GM12873 (cell line): Measurements from ENCODE around the gene TMEM252.

Experiments used
- TF ChIP-seq, protein P1 (sequence below): IDR thresholded peaks from 2 replicates; pipeline ENCODE4 v1.5.1; 2012; ENCODE audit warnings: low read depth, mild to moderate bottlenecking, moderate library complexity, low read length, control low read depth; ENCODE audit not compliant: insufficient read depth; ENCODE audit errors: missing control alignments

The TMEM252 gene, protein sequence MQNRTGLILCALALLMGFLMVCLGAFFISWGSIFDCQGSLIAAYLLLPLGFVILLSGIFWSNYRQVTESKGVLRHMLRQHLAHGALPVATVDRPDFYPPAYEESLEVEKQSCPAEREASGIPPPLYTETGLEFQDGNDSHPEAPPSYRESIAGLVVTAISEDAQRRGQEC

DNA sequence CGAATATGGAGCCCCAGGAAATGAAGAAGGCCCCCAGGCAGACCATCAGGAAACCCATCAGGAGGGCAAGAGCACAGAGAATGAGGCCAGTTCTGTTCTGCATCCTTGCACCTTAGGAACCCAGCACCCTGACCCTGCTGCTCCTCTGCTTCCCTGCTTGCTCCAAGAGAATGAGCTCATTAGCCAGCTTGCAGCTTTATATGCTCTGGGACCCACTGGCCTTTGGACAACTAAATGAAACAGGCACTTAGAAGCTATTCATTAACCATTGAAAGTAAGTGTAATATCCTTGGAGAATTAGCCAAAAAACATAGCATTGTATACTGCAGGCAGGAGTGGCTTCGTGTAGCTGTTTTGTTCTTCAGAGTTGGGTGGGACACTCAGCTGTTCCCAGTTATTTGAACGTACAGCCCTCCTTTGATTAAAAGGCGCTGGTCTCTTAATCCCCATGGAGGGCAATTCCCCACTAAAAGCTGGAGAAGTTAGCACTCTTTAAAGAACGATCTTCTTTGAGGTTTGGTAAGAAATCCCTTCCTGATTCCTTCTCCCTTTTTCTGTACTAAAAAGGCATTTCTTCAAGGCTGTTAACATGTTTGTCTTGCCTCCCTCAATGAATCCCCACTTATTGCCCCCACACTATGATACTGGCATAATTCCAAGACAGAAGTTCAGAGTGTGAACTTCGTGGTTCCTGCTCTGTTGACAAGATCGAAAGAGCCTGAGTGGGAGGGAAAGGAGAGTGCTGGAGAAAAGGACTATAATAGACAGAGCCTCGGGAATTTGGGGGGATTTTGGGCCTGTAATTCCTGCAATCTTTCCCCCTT lies at the start of gene TMEM252:
Gene TMEM252, minus strand, starts transcription at position 172 of the 824 bp plus-strand sequence. Its CDS starts 69 bp downstream, at position 103.
- TF ChIP-seq, protein P1, sequence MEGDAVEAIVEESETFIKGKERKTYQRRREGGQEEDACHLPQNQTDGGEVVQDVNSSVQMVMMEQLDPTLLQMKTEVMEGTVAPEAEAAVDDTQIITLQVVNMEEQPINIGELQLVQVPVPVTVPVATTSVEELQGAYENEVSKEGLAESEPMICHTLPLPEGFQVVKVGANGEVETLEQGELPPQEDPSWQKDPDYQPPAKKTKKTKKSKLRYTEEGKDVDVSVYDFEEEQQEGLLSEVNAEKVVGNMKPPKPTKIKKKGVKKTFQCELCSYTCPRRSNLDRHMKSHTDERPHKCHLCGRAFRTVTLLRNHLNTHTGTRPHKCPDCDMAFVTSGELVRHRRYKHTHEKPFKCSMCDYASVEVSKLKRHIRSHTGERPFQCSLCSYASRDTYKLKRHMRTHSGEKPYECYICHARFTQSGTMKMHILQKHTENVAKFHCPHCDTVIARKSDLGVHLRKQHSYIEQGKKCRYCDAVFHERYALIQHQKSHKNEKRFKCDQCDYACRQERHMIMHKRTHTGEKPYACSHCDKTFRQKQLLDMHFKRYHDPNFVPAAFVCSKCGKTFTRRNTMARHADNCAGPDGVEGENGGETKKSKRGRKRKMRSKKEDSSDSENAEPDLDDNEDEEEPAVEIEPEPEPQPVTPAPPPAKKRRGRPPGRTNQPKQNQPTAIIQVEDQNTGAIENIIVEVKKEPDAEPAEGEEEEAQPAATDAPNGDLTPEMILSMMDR: no peak

DNA sequence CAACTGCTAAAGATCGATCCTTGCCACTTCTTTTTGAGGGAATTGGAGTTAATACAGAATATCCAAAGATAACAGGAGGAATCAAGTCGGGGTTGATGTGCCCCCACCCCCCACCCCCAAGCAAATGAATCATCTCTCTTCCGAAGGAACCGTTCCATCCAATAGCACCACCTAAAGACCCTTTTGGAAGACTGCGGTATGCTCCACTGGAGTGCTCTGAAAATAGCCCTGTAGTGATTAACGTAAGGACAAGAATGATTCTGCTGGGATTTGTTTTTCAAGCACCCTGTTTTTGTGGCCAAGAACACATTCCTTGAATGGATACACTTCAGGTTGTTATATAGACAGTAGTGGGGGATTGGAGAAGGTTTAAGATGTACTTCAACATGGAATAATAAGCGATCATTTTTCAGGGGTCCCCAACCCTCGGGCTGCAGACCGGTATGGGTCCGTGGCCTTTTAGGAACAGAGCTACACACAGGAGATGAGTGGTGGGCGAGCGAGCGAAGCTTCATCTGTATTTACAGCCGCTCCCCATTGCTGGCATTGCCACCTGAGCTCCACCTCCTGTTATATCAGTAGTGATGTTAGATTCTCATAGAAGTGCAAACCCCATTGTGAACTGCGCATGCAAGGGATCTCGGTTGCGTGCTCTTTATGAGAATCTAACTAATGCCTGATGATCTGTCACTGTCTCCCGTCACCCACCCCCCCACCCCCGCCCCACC lies 44.5 kb upstream of the TMEM252 start:
- TF ChIP-seq, protein P1: no peak

DNA sequence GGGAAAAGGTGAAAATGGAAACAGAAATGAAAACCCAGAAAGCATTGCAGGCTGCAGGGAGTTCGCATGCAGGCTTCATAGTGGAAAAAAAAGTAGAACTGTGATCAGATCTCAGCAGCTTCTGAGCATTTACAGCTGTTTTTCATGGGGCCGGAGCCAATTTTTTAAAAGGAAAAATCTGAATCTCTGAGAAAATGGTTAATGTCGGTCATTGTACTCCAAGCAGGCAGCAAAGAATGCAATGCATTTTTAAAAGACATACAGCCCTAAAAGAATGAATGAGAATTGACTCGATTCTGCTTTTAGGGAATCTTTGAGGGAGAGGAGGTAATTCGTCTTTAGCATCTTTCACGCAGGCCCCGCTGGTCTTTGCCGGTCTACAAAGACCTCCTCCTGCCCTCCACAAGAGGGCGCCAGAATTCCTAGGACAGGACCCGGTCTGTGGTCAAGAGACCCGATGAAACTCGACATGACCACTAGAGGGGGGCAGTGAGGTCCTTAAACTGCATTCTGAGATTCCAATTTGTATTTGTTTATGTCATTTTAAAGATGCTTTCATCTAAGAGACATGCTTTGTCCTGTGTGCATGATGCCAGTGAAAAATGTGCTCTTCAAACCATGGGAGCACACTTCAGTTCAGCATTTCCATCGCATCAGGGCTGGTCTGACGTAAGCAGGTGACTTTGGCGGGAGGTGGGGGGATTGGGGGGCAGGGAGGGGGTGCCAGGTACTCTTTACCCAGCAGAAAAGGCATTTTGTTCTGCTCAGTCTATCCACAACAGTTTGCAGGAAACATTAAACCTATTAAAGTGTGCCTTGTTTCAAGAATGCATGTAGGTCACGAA lies 43.7 kb upstream of the TMEM252 start:
- TF ChIP-seq, protein P1: peak; percentile 98

DNA sequence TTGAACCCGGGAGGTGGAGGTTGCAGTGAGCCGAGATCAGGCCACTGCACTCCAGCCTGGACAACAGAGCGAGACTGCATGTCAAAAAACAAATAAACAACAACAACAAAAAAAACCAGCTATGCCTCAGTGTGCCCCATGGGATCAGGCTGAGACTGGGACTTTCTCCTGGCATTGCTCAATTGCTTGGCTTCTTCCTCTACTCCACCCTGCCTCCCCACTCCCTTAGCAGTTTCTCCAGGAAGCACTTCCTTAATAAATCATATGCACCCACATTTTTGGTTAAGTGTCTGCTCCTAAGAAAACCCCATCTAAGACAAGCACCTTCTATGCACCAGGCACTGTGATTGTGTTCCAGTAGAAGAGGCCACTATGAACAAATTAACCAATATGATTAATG lies 41.0 kb upstream of the TMEM252 start:
- TF ChIP-seq, protein P1: no peak

DNA sequence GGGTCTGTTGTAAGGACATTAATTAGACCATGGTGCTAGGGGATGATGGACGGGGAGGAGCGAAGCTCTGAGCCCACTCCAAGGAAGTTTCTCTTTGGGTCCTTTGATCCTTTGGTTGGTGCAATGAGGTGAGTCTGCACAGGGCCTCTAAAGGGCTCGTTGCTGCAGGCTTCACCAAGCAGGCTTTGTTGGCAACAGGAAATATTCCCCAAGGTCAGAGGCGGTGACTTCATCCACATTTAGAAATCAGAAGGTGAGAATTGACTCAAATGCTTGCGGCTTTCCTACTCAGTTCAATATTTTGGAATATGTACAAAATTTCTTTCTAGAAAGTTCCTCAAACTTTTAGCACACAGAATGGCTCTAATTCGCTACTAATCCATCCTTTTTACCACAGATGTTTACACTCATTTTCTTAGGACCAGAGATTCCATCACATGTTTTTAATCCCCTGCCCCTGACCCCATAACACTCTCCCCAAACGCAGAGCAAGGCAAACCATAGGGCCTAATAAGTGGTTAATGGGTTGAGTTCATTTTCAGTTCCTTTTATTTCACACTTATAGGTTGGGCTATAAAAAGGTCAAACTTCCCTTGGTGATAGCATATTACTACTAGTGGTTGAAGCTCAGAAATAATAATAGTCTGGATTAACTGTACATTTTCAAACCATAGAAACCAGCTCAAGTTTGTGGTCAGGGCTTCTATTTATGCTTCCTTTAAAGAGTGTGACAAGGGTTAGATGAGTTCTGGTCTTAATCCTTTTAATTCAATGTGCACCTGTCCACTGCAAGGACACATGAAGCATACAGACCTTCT lies 37.3 kb upstream of the TMEM252 start:
- TF ChIP-seq, protein P1: no peak

DNA sequence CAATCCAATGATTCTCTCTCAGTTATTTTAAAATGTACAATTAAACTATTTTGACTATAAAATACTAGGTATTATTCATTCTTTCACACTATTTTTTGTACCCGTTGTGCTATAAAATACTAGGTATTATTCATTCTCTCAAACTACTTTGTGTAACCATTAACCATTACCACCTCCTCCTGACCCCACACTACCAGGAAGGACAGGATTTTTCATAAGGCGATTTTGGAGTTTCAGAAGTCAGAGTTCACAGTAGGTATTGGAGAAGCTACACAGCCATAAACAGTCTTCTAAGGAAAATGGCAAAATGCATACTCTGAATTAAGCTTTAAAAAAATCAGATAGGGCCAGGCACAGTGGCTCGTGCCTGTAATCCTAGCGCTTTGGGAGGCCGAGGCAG lies 35.1 kb upstream of the TMEM252 start:
- TF ChIP-seq, protein P1: no peak
